HepG2 (cell line): Measurements from ENCODE around the gene KRTCAP2. TPM values are rescaled to one million over a fixed set of nuclear protein-coding genes. Genes with fewer than 3 reads are reported as not detected.

ENCODE experiments used
- ATF7-NPFF ChIP-seq: sonication (generic); formaldehyde crosslinking; IDR thresholded peaks from 2 replicates; pipeline ENCODE4 v1.8.1; 2023; ENCODE audit warnings: mild to moderate bottlenecking, low read depth, missing genetic modification reagents, moderate library complexity
- CENPBD1 ChIP-seq: sonication (generic); formaldehyde crosslinking; IDR thresholded peaks from 2 replicates; pipeline ENCODE4 v1.8.0; 2022; ENCODE audit warnings: missing genetic modification reagents, low read depth, mild to moderate bottlenecking, borderline replicate concordance
- DMAP1 ChIP-seq: IDR thresholded peaks from 2 replicates; pipeline ENCODE4 v1.6.1; 2016
- FOXK2 ChIP-seq: fragments of 450-650 bp; IDR thresholded peaks from 2 replicates; pipeline ENCODE4 v1.6.1; 2016
- MATR3 ChIP-seq: sonication (generic); formaldehyde crosslinking; IDR thresholded peaks from 2 replicates; pipeline ENCODE4 v1.4.0; 2020; ENCODE audit warnings: missing genetic modification reagents
- MBNL3 ChIP-seq: fragments of 250-450 bp; sonication (Bioruptor Pico); conservative IDR thresholded peaks from 2 replicates; pipeline ENCODE4 v1.8.0; 2022; ENCODE audit warnings: mild to moderate bottlenecking, inconsistent platforms
- NKX3-1 ChIP-seq: sonication (generic); formaldehyde crosslinking; IDR thresholded peaks from 2 replicates; pipeline ENCODE4 v1.5.0; 2020; ENCODE audit warnings: missing genetic modification reagents
- PAXIP1 ChIP-seq: sonication (generic); formaldehyde crosslinking; conservative IDR thresholded peaks from 2 replicates; pipeline ENCODE4 v1.4.0; 2020; ENCODE audit warnings: mild to moderate bottlenecking, missing genetic modification reagents, moderate library complexity
- PCBP1 ChIP-seq: fragments of 200-400 bp; formaldehyde crosslinking; IDR thresholded peaks from 2 replicates; pipeline ENCODE4 v1.6.1; 2017; ENCODE audit warnings: mild to moderate bottlenecking, low read depth, low read length, borderline replicate concordance
- PITX1 ChIP-seq: sonication (generic); formaldehyde crosslinking; IDR thresholded peaks from 2 replicates; pipeline ENCODE4 v1.5.1; 2020; ENCODE audit warnings: mild to moderate bottlenecking, missing genetic modification reagents
- RARG ChIP-seq: sonication (generic); formaldehyde crosslinking; IDR thresholded peaks from 2 replicates; pipeline ENCODE4 v1.4.0; 2020; ENCODE audit warnings: low read depth, mild to moderate bottlenecking, missing genetic modification reagents
- RFXANK ChIP-seq: IDR thresholded peaks from 2 replicates; pipeline ENCODE4 v1.6.1; 2016
- SP1 ChIP-seq, 2 experiments: fragments of 450-650 bp in 1 of 2; sonication (generic) in 1 of 2; formaldehyde crosslinking in 1 of 2; IDR thresholded peaks; 2 replicates each; pipeline versions ENCODE4 v1.4.0 to v1.6.1; 2016 to 2020; ENCODE audit warnings: missing genetic modification reagents in 1 of 2
- TEAD3 ChIP-seq: optimal IDR thresholded peaks from 2 replicates; pipeline ENCODE3; 2016; ENCODE audit warnings: borderline replicate concordance
- XBP1 ChIP-seq: sonication (generic); formaldehyde crosslinking; IDR thresholded peaks from 2 replicates; pipeline ENCODE4 v1.5.0; 2020; ENCODE audit warnings: missing genetic modification reagents
- ZNF264 ChIP-seq: sonication (generic); formaldehyde crosslinking; IDR thresholded peaks from 2 replicates; pipeline ENCODE4 v1.4.0; 2020; ENCODE audit warnings: missing genetic modification reagents
- ZNF724P ChIP-seq: sonication (generic); formaldehyde crosslinking; IDR thresholded peaks from 2 replicates; pipeline ENCODE4 v1.8.0; 2022; ENCODE audit warnings: missing genetic modification reagents, borderline replicate concordance
- polyA plus RNA-seq, 8 experiments: library from polyadenylated mRNA; depleted of rRNA in 3 of 8; stranded (reverse) in 7 of 8; unstranded in 1 of 8; fragments of >200 nt; fragmentation: Illumina TruSeq in 4 of 8; extraction: Trizol in 4 of 8; gene quantifications; 2 replicates each; pipeline versions ENCODE4 v1.2.1 to v1.2.3, GENCODE V29; 2011 to 2016; ENCODE audit warnings: low read depth in 4 of 8, missing spikeins in 1 of 8, mixed read lengths in 1 of 8; ENCODE audit not compliant: insufficient read depth in 1 of 8
- total RNA-seq, 5 experiments: library from RNA; depleted of rRNA; stranded (reverse); fragments of >200 nt; fragmentation: Illumina TruSeq; extraction: Trizol; gene quantifications; 2 replicates each; pipeline ENCODE4 v1.2.3, GENCODE V29; 2016; ENCODE audit warnings: low read depth in 1 of 5
- TF ChIP-seq, protein P1 (sequence below), 2 experiments: IDR thresholded peaks; 2 replicates each; pipeline ENCODE4 v1.6.1; 2011 to 2012; ENCODE audit warnings: low read length in 2 of 2, borderline replicate concordance in 1 of 2, low read depth in 1 of 2, mild to moderate bottlenecking in 1 of 2, moderate library complexity in 1 of 2
- TF ChIP-seq, protein P2 (sequence below): sonication (generic); formaldehyde crosslinking; IDR thresholded peaks from 2 replicates; pipeline ENCODE4 v1.8.0; 2022; ENCODE audit warnings: mild to moderate bottlenecking, missing genetic modification reagents, borderline replicate concordance
- TF ChIP-seq, protein P3 (sequence below): sonication (generic); formaldehyde crosslinking; IDR thresholded peaks from 2 replicates; pipeline ENCODE4 v1.8.1; 2023; ENCODE audit warnings: mild to moderate bottlenecking, missing genetic modification reagents

KRTCAP2 gene
- total and polyA plus RNA-seq, 2 of the 13 experiments (the other 11 are each of a cell fraction or from before 2014, with no cell fraction given), result 77.3 to 79.4 TPM

DNA sequence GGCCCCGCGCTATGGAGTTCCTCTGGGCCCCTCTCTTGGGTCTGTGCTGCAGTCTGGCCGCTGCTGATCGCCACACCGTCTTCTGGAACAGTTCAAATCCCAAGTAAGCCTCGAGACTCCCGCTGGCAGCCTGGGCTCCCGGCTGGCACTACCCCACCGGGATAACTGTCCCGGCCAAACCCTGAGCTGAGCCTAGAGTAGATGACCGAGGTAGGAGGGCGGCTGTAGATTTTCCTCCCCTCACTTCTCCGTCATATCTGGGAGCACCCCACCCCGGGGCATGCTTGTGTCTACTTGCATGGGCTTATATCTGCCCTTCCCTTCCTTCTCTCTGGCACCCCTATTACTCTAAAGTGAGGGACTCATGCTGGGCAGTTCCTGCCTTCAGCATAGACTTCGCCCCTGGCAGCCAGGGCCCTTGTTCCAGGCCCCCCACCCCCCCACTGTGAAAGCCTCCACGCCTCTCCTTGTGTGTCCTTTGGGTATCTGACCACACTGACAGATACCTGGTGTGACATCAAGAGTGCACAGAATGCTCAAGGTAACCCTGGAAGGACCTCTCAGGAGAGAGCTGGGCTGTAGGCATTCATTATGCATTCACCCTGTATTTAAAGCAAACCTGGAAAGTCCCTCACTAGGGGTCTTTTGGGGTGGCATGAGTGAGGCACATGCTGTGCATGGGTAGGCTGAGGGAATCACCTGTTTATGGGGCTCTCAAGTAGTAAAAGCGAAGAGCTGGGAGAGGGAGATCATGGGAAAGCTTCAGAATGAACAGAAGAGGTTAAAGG is 44.9 kb downstream of the KRTCAP2 start (continued):
- TF ChIP-seq, protein P1, sequence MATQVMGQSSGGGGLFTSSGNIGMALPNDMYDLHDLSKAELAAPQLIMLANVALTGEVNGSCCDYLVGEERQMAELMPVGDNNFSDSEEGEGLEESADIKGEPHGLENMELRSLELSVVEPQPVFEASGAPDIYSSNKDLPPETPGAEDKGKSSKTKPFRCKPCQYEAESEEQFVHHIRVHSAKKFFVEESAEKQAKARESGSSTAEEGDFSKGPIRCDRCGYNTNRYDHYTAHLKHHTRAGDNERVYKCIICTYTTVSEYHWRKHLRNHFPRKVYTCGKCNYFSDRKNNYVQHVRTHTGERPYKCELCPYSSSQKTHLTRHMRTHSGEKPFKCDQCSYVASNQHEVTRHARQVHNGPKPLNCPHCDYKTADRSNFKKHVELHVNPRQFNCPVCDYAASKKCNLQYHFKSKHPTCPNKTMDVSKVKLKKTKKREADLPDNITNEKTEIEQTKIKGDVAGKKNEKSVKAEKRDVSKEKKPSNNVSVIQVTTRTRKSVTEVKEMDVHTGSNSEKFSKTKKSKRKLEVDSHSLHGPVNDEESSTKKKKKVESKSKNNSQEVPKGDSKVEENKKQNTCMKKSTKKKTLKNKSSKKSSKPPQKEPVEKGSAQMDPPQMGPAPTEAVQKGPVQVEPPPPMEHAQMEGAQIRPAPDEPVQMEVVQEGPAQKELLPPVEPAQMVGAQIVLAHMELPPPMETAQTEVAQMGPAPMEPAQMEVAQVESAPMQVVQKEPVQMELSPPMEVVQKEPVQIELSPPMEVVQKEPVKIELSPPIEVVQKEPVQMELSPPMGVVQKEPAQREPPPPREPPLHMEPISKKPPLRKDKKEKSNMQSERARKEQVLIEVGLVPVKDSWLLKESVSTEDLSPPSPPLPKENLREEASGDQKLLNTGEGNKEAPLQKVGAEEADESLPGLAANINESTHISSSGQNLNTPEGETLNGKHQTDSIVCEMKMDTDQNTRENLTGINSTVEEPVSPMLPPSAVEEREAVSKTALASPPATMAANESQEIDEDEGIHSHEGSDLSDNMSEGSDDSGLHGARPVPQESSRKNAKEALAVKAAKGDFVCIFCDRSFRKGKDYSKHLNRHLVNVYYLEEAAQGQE (IDR thresholded peaks at IDR 0.05; ENCODE audit: borderline replicate concordance in 1 of 2, low read depth in 1 of 2, low read length in 2 of 2), result no peak
- TF ChIP-seq, protein P2, sequence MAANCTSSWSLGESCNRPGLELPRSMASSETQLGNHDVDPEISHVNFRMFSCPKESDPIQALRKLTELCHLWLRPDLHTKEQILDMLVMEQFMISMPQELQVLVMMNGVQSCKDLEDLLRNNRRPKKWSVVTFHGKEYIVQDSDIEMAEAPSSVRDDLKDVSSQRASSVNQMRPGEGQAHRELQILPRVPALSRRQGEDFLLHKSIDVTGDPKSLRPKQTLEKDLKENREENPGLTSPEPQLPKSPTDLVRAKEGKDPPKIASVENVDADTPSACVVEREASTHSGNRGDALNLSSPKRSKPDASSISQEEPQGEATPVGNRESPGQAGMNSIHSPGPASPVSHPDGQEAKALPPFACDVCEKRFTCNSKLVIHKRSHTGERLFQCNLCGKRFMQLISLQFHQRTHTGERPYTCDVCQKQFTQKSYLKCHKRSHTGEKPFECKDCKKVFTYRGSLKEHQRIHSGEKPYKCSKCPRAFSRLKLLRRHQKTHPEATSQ (CRISPR knock-in tag), result no peak
- no peak for TF ChIP-seq RARG
- TF ChIP-seq PITX1 (CRISPR knock-in tag), result no peak
- no peak for TF ChIP-seq SP1 (IDR thresholded peaks at IDR 0.05)
- no peak for TF ChIP-seq SP1 (CRISPR knock-in tag; IDR thresholded peaks at IDR 0.05)
- peak; percentile 24; the same call in 1 of the 2 replicates for TF ChIP-seq ZNF264 (CRISPR knock-in tag)
- 0 out of 2 replicates have a peak, but pooled peaks have one; percentile 14 for TF ChIP-seq ATF7-NPFF (CRISPR knock-in tag)
- peak; percentile 19 for TF ChIP-seq TEAD3 (CRISPR knock-in tag)
- TF ChIP-seq NKX3-1, result 0 out of 2 replicates have a peak, but pooled peaks have one; percentile 28
- no peak for TF ChIP-seq FOXK2
- no peak for TF ChIP-seq MATR3
- no peak for TF ChIP-seq PAXIP1 (CRISPR knock-in tag)
- no peak for TF ChIP-seq ZNF724P
- no peak for TF ChIP-seq CENPBD1 (CRISPR knock-in tag)
- TF ChIP-seq PCBP1, result no peak
- TF ChIP-seq DMAP1 (CRISPR knock-in tag), result no peak
- no peak for TF ChIP-seq XBP1 (CRISPR knock-in tag)
- TF ChIP-seq, protein P3, sequence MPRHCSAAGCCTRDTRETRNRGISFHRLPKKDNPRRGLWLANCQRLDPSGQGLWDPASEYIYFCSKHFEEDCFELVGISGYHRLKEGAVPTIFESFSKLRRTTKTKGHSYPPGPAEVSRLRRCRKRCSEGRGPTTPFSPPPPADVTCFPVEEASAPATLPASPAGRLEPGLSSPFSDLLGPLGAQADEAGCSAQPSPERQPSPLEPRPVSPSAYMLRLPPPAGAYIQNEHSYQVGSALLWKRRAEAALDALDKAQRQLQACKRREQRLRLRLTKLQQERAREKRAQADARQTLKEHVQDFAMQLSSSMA, result peak; percentile 70; the same call in 1 of the 2 replicates
- no peak for TF ChIP-seq MBNL3 (CRISPR knock-in tag)
- TF ChIP-seq RFXANK, result no peak
